K562 (cell line): Measurements from ENCODE around the gene XPO6. TPM values are rescaled to one million over a fixed set of nuclear protein-coding genes. Genes with fewer than 3 reads are reported as not detected.

Experiments used
- ATAC-seq: fragments of 200-7000 bp; cut with Tn5 transposase; 3 replicates; pipeline ENCODE4 v1.9.1; 2020; ENCODE audit warnings: moderate library complexity
- BruUV-seq: library from RNA; stranded (reverse); fragments of 400-500 nt; replicated peaks from 2 replicates; lab custom pipeline; 2021; lab: Mats Ljungman, UMichigan
- CTCF ChIA-PET: fragments of 300-600 bp; formaldehyde crosslinking; extraction: SDS; loops from one replicate; lab custom pipeline; 2021; ENCODE audit warnings: low intra/inter-chr PET ratio; lab: Yijun Ruan, JAX
- POLR2A ChIA-PET: fragments of 300-600, 350-650 bp; sonication (Branson Sonifier 250); formaldehyde crosslinking; extraction: SDS; loops from one replicate; lab custom pipeline; 2021; ENCODE audit warnings: antibody characterized with exemption, inconsistent platforms; lab: Yijun Ruan, JAX
- DNase-seq, 4 experiments: peaks; one replicate each; pipeline versions ENCODE4 v3.0.0 to v3.0.0-alpha.2; 2011 to 2018; ENCODE audit warnings: low spot score in 3 of 4, mixed read lengths in 3 of 4; ENCODE audit errors: extremely low read depth in 1 of 4
- FAIRE-seq: peaks from 2 replicates; lab custom pipeline; 2011; peaks lifted over from hg19 to GRCh38; lab: Jason Lieb, UNC
- H2AFZ ChIP-seq: 2 replicates; pipeline ENCODE4 v1.6.0; 2011; ENCODE audit warnings: low read depth, low read length, control low read depth, inconsistent platforms
- H3K27ac ChIP-seq: fragments of 200-600 bp; 3 replicates; pipeline ENCODE4 v1.8.0; 2011; ENCODE audit warnings: low read depth, mild to moderate bottlenecking, control low read depth, inconsistent platforms, low read length, moderate library complexity, mixed read lengths; ENCODE audit errors: extremely low read depth
- H3K27me3 ChIP-seq, 2 experiments: fragments of 300-600 bp in 1 of 2; 2 replicates in 1 of 2; 3 replicates in 1 of 2; pipeline versions ENCODE4 v1.6.0 to v1.8.0; 2011; ENCODE audit warnings: inconsistent platforms in 2 of 2, low read length in 2 of 2, mild to moderate bottlenecking in 1 of 2, mixed read lengths in 1 of 2, moderate library complexity in 1 of 2; ENCODE audit not compliant: control insufficient read depth in 2 of 2, insufficient read depth in 2 of 2
- H3K36me3 ChIP-seq: fragments of 300-600 bp; 3 replicates; pipeline ENCODE4 v1.8.0; 2011; ENCODE audit warnings: mild to moderate bottlenecking, low read length, inconsistent platforms; ENCODE audit not compliant: control insufficient read depth, insufficient read depth
- H3K4me1 ChIP-seq, 2 experiments: fragments of 200-600 bp in 1 of 2; replicated peaks in 1 of 2; 2 replicates in 1 of 2; 3 replicates in 1 of 2; pipeline versions ENCODE4 v1.5.1 to v1.8.0; 2011; ENCODE audit warnings: inconsistent platforms in 2 of 2, low read length in 2 of 2, mild to moderate bottlenecking in 1 of 2, mixed read lengths in 1 of 2, moderate library complexity in 1 of 2; ENCODE audit not compliant: control insufficient read depth in 2 of 2, insufficient read depth in 2 of 2
- H3K4me2 ChIP-seq: 2 replicates; pipeline ENCODE4 v1.6.1; 2011; ENCODE audit warnings: low read length, control low read depth, inconsistent platforms, mixed read lengths; ENCODE audit not compliant: insufficient read depth
- H3K4me3 ChIP-seq: fragments of 200-600 bp; sonication (generic), shearing (Covaris generic); 2 replicates; pipeline ENCODE4 v1.5.1; 2016; ENCODE audit warnings: control low read depth, inconsistent platforms
- H3K79me2 ChIP-seq: fragments of 200-600 bp; 3 replicates; pipeline ENCODE4 v1.8.0; 2011; ENCODE audit warnings: low read length, inconsistent platforms; ENCODE audit not compliant: control insufficient read depth, insufficient read depth
- H3K9ac ChIP-seq, 2 experiments: 2 replicates each; pipeline versions ENCODE4 v1.6.0 to v1.6.1; 2011; ENCODE audit warnings: low read depth in 2 of 2, low read length in 2 of 2, control low read depth in 1 of 2, inconsistent platforms in 1 of 2, mild to moderate bottlenecking in 1 of 2, mixed read lengths in 1 of 2; ENCODE audit not compliant: insufficient read depth in 1 of 2
- H3K9me1 ChIP-seq: one replicate; pipeline ENCODE4 v1.6.0; 2011; ENCODE audit warnings: inconsistent platforms, mild to moderate bottlenecking, low read length, moderate library complexity; ENCODE audit not compliant: control insufficient read depth, insufficient read depth
- H3K9me3 ChIP-seq: replicated peaks from 2 replicates; pipeline ENCODE4 v1.5.1; 2011; ENCODE audit warnings: low read depth, low read length, inconsistent platforms; ENCODE audit not compliant: control insufficient read depth, insufficient read depth
- H4K20me1 ChIP-seq: replicated peaks from 2 replicates; pipeline ENCODE4 v1.6.1; 2011; ENCODE audit warnings: low read length, inconsistent platforms, mixed read lengths; ENCODE audit not compliant: control insufficient read depth, insufficient read depth
- HSF4 ChIP-seq: fragments of 250-450 bp; sonication (Bioruptor Pico); IDR thresholded peaks from 2 replicates; pipeline ENCODE4 v2.1.2; 2022; ENCODE audit warnings: mild to moderate bottlenecking, moderate library complexity, borderline replicate concordance
- WGBS: fragments of 100-300 bp; shearing (Covaris generic); methylation state at CpG from one replicate; pipeline ENCODE4 v1.1.6; 2016; ENCODE audit warnings: low coverage, mixed read lengths; ENCODE audit not compliant: insufficient coverage; ENCODE audit errors: missing lambda C conversion rate; 5-methylcytosine and 5-hydroxymethylcytosine counted together
- in situ Hi-C: fragments of 300-500 bp; cut with MboI; formaldehyde crosslinking; loops from 4 replicates; pipeline ENCODE4 v1.15.0; 2018; ENCODE audit warnings: inconsistent platforms, mixed read lengths
- intact Hi-C: fragments of 100-400 bp; cut with micrococcal nuclease; formaldehyde crosslinking; loops from 2 replicates; pipeline ENCODE4 v1.14.2; 2022
- polyA plus RNA-seq, 8 experiments: library from polyadenylated mRNA; depleted of rRNA in 4 of 8; stranded (reverse) in 5 of 8; unstranded in 3 of 8; fragments of >200 nt; fragmentation: Nextera tagmentation in 2 of 8; fragmentation: Illumina TruSeq in 1 of 8; extraction: Ambion mirVana in 2 of 8; extraction: Trizol in 1 of 8; gene quantifications; 2 replicates each; pipeline versions ENCODE4 v1.2.1 to v1.2.3, GENCODE V29; 2011 to 2014; ENCODE audit warnings: inconsistent platforms in 1 of 8, missing spikeins in 1 of 8
- total RNA-seq, 7 experiments: library from RNA; depleted of rRNA in 6 of 7; stranded (reverse); fragments of >200 nt in 6 of 7; fragmentation: Illumina TruSeq in 2 of 7; extraction: Trizol in 2 of 7; gene quantifications; 2 replicates each; pipeline versions ENCODE4 v1.2.1 to v1.2.3, GENCODE V29; 2011 to 2021; ENCODE audit warnings: low replicate concordance in 1 of 7
- TF ChIP-seq, protein P1 (sequence below): sonication (generic); formaldehyde crosslinking; IDR thresholded peaks from 2 replicates; pipeline ENCODE4 v1.8.1; 2023; ENCODE audit warnings: mild to moderate bottlenecking, missing genetic modification reagents, moderate library complexity

Gene XPO6
- total and polyA plus RNA-seq, 9 of the 15 experiments (the other 6 are each of a cell fraction or from before 2014, with no cell fraction given), result 11.2 to 196 (median 119) TPM

DNA sequence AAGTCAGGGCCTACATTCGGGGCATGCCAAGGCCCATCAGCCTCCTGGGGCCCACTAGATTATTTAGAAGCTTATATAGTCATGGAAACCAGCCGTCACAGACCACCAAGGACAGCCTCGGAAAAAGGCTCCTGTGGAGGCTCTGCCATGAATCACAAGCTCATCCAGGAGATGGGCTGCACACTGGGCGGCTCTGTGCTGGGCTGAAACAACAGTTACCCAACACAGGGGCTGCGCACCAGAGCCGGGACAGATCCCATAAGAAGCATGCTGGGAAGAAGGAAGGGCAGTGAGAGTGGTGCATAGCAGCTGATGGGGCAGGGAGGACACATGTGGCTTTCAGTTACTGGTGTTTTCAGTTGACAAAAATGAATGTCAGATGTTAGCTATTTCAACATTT is 80.6 kb downstream of the XPO6 start:
- Histone ChIP-seq H3K79me2 (no peaks in the 10 kb centered on the region), H3K9ac (no peak overlapping the region), H3K9me1 (no peaks in the 10 kb centered on the region), H3K4me2 (no peak overlapping the region), H3K27ac (no peak overlapping the region), H3K9me3 (no peaks in the 10 kb centered on the region), H3K4me1 (no peaks in the 10 kb centered on the region)
- FAIRE-seq, result no peak
- in situ Hi-C loops, result no loop called here
- no peak for DNase-seq
- no peak for TF ChIP-seq HSF4 (CRISPR knock-in tag)
- TF ChIP-seq, protein P1, sequence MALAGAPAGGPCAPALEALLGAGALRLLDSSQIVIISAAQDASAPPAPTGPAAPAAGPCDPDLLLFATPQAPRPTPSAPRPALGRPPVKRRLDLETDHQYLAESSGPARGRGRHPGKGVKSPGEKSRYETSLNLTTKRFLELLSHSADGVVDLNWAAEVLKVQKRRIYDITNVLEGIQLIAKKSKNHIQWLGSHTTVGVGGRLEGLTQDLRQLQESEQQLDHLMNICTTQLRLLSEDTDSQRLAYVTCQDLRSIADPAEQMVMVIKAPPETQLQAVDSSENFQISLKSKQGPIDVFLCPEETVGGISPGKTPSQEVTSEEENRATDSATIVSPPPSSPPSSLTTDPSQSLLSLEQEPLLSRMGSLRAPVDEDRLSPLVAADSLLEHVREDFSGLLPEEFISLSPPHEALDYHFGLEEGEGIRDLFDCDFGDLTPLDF, result no peak
- TF ChIP-seq, all 486 proteins: peak for 0
- no TSS peak for BruUV-seq
- no peaks in the 10 kb centered on the region for H3K27me3 ChIP-seq
- WGBS, result 97% methylated on average over 6 of the region's 6 CpGs
- H3K4me3 ChIP-seq, result no peak overlapping the region
- intact Hi-C loops, result no loop called here
- no peak overlapping the region for H2AFZ ChIP-seq
- ChIA-PET CTCF (no interaction called here), POLR2A (no interaction called here)
- no peak for ATAC-seq
- H3K36me3 ChIP-seq, result peaks cover 99% of the 10 kb centered on the region
- H4K20me1 ChIP-seq, result peaks cover 10% of the 10 kb centered on the region; the same call in 1 of the 2 replicates
